HepG2 (cell line): ENCODE results near the gene RABL6. TPM values are rescaled to one million over a fixed set of nuclear protein-coding genes. Genes with fewer than 3 reads are reported as not detected.
A peak's percentile ranks its signal among the peaks of the same experiment; 100 is the strongest.

Experiments
- AGO1 ChIP-seq: fragments of 200-400 bp; formaldehyde crosslinking; IDR thresholded peaks from 2 replicates; pipeline ENCODE4 v1.6.1; 2017; ENCODE audit warnings: mild to moderate bottlenecking, low read depth, low read length, moderate library complexity; ENCODE audit not compliant: poor library complexity, severe bottlenecking
- CBX1 ChIP-seq: IDR thresholded peaks from one replicate; pipeline ENCODE4 v1.6.1; 2016; ENCODE audit warnings: antibody characterized with exemption, low read depth
- FOXO1 ChIP-seq: sonication (generic); formaldehyde crosslinking; IDR thresholded peaks from 2 replicates; pipeline ENCODE4 v1.4.0; 2020; ENCODE audit warnings: missing genetic modification reagents
- FOXO4 ChIP-seq: sonication (generic); formaldehyde crosslinking; conservative IDR thresholded peaks from 2 replicates; pipeline ENCODE4 v1.8.1; 2023; ENCODE audit warnings: missing genetic modification reagents
- GLI4 ChIP-seq: sonication (generic); formaldehyde crosslinking; IDR thresholded peaks from 2 replicates; pipeline ENCODE4 v1.5.1; 2020; ENCODE audit warnings: missing genetic modification reagents, mild to moderate bottlenecking, moderate library complexity, borderline replicate concordance
- GZF1 ChIP-seq: sonication (generic); formaldehyde crosslinking; IDR thresholded peaks from 2 replicates; pipeline ENCODE4 v1.5.1; 2020; ENCODE audit warnings: mild to moderate bottlenecking, missing genetic modification reagents
- HCFC1 ChIP-seq: fragments of 150-350 bp; IDR thresholded peaks from 2 replicates; pipeline ENCODE4 v1.6.1; 2014; ENCODE audit warnings: low read depth, low read length
- IRX3 ChIP-seq: sonication (generic); formaldehyde crosslinking; IDR thresholded peaks from 2 replicates; pipeline ENCODE4 v1.8.1; 2023; ENCODE audit warnings: mild to moderate bottlenecking, low read depth, missing genetic modification reagents, borderline replicate concordance
- KDM1A ChIP-seq: IDR thresholded peaks from 2 replicates; pipeline ENCODE4 v1.6.1; 2016; ENCODE audit warnings: missing compliant biosample characterization
- KMT2A ChIP-seq: sonication (generic); formaldehyde crosslinking; IDR thresholded peaks from 2 replicates; pipeline ENCODE4 v1.4.0; 2020; ENCODE audit warnings: missing genetic modification reagents
- MAFG ChIP-seq: sonication (generic); formaldehyde crosslinking; IDR thresholded peaks from 2 replicates; pipeline ENCODE4 v1.5.1; 2020; ENCODE audit warnings: mild to moderate bottlenecking, missing genetic modification reagents
- PAXIP1 ChIP-seq: sonication (generic); formaldehyde crosslinking; conservative IDR thresholded peaks from 2 replicates; pipeline ENCODE4 v1.4.0; 2020; ENCODE audit warnings: mild to moderate bottlenecking, missing genetic modification reagents, moderate library complexity
- POLR2AphosphoS2 ChIP-seq: IDR thresholded peaks from 2 replicates; pipeline ENCODE4 v1.6.1; 2011; ENCODE audit warnings: low read depth, low read length, improper control_type of control experiment
- RFXAP ChIP-seq: sonication (generic); formaldehyde crosslinking; IDR thresholded peaks from 2 replicates; pipeline ENCODE4 v1.4.0; 2020; ENCODE audit warnings: missing genetic modification reagents, borderline replicate concordance
- SIN3A ChIP-seq: IDR thresholded peaks from 2 replicates; pipeline ENCODE4 v1.6.1; 2011; ENCODE audit warnings: low read depth, mild to moderate bottlenecking, control low read depth, low read length, borderline replicate concordance
- SOX6 ChIP-seq, 2 experiments: fragments of 450-650 bp in 1 of 2; sonication (generic) in 1 of 2; formaldehyde crosslinking in 1 of 2; IDR thresholded peaks; 2 replicates each; pipeline versions ENCODE4 v1.4.0 to v1.6.1; 2017 to 2020; ENCODE audit warnings: antibody characterized with exemption in 1 of 2, mild to moderate bottlenecking in 1 of 2, missing genetic modification reagents in 1 of 2
- SRY ChIP-seq: sonication (generic); formaldehyde crosslinking; IDR thresholded peaks from 2 replicates; pipeline ENCODE4 v1.8.0; 2022; ENCODE audit warnings: mild to moderate bottlenecking, missing genetic modification reagents
- TCF7L2 ChIP-seq: IDR thresholded peaks from 2 replicates; pipeline ENCODE4 v1.6.1; 2011; ENCODE audit warnings: mild to moderate bottlenecking, low read depth, low read length, moderate library complexity
- ZC3H13 ChIP-seq: sonication (generic); formaldehyde crosslinking; IDR thresholded peaks from 2 replicates; pipeline ENCODE4 v1.8.1; 2023; ENCODE audit warnings: mild to moderate bottlenecking, missing genetic modification reagents, moderate library complexity
- ZNF160 ChIP-seq: sonication (generic); formaldehyde crosslinking; IDR thresholded peaks from 2 replicates; pipeline ENCODE4 v1.8.0; 2022; ENCODE audit warnings: mild to moderate bottlenecking, inconsistent platforms, missing genetic modification reagents
- ZNF740 ChIP-seq: sonication (generic); formaldehyde crosslinking; IDR thresholded peaks from 2 replicates; pipeline ENCODE4 v1.4.0; 2020; ENCODE audit warnings: missing genetic modification reagents
- ZNF775 ChIP-seq: sonication (generic); formaldehyde crosslinking; IDR thresholded peaks from 2 replicates; pipeline ENCODE4 v1.4.0; 2020; ENCODE audit warnings: missing genetic modification reagents, mild to moderate bottlenecking, moderate library complexity, borderline replicate concordance
- ZNF83 ChIP-seq: sonication (generic); formaldehyde crosslinking; IDR thresholded peaks from 2 replicates; pipeline ENCODE4 v1.4.0; 2020; ENCODE audit warnings: missing genetic modification reagents, mild to moderate bottlenecking, borderline replicate concordance
- ZNF850 ChIP-seq: sonication (generic); formaldehyde crosslinking; conservative IDR thresholded peaks from 2 replicates; pipeline ENCODE4 v1.9.0; 2021; ENCODE audit warnings: mild to moderate bottlenecking, missing genetic modification reagents
- polyA plus RNA-seq, 8 experiments: library from polyadenylated mRNA; depleted of rRNA in 3 of 8; stranded (reverse) in 7 of 8; unstranded in 1 of 8; fragments of >200 nt; fragmentation: Illumina TruSeq in 4 of 8; extraction: Trizol in 4 of 8; gene quantifications; 2 replicates each; pipeline versions ENCODE4 v1.2.1 to v1.2.3, GENCODE V29; 2011 to 2016; ENCODE audit warnings: low read depth in 4 of 8, missing spikeins in 1 of 8, mixed read lengths in 1 of 8; ENCODE audit not compliant: insufficient read depth in 1 of 8
- total RNA-seq, 5 experiments: library from RNA; depleted of rRNA; stranded (reverse); fragments of >200 nt; fragmentation: Illumina TruSeq; extraction: Trizol; gene quantifications; 2 replicates each; pipeline ENCODE4 v1.2.3, GENCODE V29; 2016; ENCODE audit warnings: low read depth in 1 of 5
- TF ChIP-seq, protein P1 (sequence below): IDR thresholded peaks from 2 replicates; pipeline ENCODE4 v1.6.1; 2016

The RABL6 gene
- total and polyA plus RNA-seq, 2 of the 13 experiments (the other 11 are each of a cell fraction or from before 2014, with no cell fraction given) = 81.5 to 125 TPM

DNA sequence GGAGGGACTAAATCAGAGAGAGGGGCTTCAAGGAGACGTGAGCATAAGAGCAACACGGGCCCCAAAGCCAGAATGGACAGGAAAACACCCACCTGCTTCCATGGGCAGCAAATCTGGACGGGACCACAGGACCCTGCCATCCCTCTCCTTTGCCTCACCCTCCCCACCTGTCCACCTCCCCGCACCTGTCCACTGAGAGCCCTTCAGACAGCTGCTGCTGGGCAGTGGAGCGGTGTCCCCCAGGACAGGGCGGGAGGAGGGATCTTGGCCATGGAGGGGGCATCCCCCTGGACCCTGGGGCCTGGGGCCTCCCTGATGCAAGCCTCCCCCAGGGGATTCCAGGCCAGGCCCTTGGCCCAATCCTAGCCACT, 9.1 kb upstream of the RABL6 start (continued):
- TF ChIP-seq FOXO4 (CRISPR knock-in tag) = no peak
- TF ChIP-seq MAFG = no peak
- no peak for TF ChIP-seq ZNF775 (CRISPR knock-in tag)
- TF ChIP-seq KDM1A (CRISPR knock-in tag) = no peak
- no peak for TF ChIP-seq POLR2AphosphoS2
- no peak for TF ChIP-seq SRY
- TF ChIP-seq ZNF83 (CRISPR knock-in tag) = no peak; the same call in 1 of the 2 replicates
- TF ChIP-seq SIN3A = peak; percentile 29; the same call in 1 of the 2 replicates
- no peak for TF ChIP-seq CBX1
- TF ChIP-seq SOX6 (IDR thresholded peaks at IDR 0.05) = no peak
- TF ChIP-seq SOX6 (CRISPR knock-in tag; IDR thresholded peaks at IDR 0.05) = peak; percentile 3; the same call in 1 of the 2 replicates
- TF ChIP-seq GLI4 (CRISPR knock-in tag) = peak; percentile 30; the same call in 1 of the 2 replicates
- TF ChIP-seq, protein P1, sequence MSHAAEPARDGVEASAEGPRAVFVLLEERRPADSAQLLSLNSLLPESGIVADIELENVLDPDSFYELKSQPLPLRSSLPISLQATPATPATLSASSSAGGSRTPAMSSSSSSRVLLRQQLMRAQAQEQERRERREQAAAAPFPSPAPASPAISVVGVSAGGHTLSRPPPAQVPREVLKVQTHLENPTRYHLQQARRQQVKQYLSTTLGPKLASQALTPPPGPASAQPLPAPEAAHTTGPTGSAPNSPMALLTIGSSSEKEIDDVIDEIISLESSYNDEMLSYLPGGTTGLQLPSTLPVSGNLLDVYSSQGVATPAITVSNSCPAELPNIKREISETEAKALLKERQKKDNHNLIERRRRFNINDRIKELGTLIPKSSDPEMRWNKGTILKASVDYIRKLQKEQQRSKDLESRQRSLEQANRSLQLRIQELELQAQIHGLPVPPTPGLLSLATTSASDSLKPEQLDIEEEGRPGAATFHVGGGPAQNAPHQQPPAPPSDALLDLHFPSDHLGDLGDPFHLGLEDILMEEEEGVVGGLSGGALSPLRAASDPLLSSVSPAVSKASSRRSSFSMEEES (CRISPR knock-in tag) = no peak
- TF ChIP-seq ZNF850 (CRISPR knock-in tag) = peak; percentile 11; the same call in 1 of the 2 replicates
- no peak for TF ChIP-seq TCF7L2
- TF ChIP-seq KMT2A = no peak; the same call in 1 of the 2 replicates
- no peak for TF ChIP-seq IRX3
- TF ChIP-seq HCFC1 = no peak
- no peak for TF ChIP-seq AGO1
- no peak for TF ChIP-seq GZF1 (CRISPR knock-in tag)
- no peak; the same call in 1 of the 2 replicates for TF ChIP-seq ZNF160 (CRISPR knock-in tag)
- TF ChIP-seq ZC3H13 = no peak
- no peak for TF ChIP-seq FOXO1 (CRISPR knock-in tag)
- no peak for TF ChIP-seq PAXIP1 (CRISPR knock-in tag)
- no peak for TF ChIP-seq ZNF740
- no peak for TF ChIP-seq RFXAP (CRISPR knock-in tag)
